ENCODE results near the gene SMNDC1.

SMNDC1 gene

DNA sequence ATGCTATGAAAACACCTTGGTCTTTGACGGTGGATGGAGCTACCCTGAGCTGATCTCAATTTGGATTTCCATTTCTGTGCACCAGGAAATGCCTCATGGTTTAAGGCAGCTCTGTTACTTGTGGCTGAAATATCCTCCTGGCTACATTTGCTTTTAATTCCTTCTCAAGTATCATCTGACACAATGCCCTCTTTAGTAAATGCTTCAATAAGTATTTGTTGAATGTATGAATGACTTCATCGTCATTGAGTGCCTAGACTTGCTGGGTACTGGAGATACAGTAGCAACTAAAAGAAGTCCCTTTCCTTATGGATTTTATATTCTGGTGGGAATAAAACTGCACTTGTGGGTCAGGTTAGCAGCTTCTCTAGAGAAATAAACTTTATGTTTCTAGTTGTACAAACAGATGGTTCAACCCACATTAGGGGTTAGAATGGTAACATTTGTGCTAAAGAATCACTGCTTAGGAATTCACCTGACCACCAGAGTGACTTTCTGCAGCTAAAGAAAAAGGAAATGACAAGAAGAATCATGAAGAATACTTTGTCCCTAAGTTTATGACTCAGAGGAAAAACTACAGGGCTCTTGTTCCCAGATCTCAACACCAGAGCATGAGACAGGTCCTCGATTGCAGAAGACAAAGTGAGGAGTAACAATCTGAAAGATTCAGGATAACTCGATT lies 21.8 kb upstream of the SMNDC1 start:
- no peak for DNase-seq

GRCh38 chr10:110324805-110325280 lies 20.1 kb upstream of the SMNDC1 start:
- DNase-seq, result no peak

DNA sequence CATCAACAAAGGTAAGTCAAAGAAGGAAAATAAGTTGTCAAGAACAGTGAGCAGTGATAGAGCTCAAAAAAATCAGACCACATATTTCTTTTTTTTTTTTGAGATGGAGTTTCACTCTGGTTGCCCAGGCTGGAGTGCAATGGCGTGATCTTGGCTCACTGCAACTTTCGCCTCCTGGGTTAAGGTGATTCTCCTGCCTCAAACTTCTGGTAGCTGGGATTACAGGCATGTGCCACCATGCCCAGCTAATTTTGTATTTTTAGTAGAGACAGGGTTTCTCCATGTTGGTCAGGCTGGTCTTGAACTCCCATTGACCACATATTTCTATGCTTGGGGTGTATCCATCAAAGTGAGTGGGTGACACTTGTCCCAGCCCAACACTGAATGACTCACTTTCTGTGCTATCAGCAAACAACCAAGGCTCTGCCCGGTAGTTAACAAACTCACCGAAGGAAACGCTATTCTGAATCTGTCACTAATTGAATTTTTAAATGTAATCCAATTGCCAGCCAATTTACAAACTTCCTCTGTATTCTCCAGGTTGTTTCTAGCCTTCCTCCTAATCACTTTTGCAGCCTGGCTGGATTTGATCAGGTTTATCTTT lies 19.6 kb upstream of the SMNDC1 start:
- DNase-seq, result no peak

DNA sequence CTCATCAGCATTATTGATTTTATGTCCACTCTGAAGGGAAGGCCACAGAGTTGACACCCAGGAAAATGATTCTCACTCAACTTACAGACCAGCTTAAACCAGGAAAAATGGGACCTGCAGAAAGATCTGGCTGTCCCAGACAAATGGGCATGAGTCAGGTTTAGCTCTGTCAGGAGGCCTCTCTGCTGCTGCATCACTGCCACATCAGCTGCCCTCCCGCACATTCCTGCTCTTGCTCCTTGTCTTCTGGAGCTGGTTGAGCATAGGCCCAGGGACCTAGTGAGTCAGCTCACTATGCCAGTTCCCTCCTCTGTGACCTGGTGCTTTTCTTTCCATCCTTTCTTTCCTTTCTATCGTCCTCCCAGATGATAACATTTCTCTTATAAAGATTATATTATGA lies 18.8 kb upstream of the SMNDC1 start:
- DNase-seq, result no peak

DNA sequence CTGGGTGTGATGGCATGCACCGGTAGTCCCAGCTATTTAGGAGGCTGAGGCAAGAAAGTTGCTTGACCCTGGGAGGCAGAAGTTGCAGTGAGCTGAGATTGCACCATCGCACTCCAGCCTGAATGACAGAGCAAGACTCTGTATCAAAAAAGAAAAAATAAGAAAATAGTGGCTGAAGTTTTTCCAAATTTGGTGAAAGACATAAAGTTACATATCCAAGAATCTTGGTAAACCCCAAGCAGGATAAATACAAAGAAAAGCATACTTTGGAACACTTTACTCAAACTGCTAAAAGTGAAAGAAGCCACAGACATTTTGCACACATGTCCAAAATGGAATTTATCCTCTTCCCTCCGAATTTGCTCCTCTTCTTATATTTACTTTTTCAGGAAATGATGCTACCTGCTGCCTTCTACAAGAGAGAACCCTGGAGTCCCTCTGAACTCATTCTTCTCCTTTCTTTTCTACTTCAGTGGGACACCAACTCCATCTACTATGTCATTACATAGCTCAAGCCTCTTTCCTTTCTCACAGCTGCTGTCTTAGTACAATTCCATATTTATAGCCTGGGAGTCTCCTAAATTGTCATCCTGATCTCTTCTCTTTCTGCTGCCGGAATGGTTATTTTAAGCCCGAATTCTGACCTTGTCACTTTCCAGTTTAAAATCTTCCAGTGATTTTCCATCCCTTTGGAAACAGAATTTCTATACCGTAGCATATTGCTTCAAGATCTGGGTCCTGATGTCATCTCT lies 17.3 kb upstream of the SMNDC1 start:
- DNase-seq, result no peak

DNA sequence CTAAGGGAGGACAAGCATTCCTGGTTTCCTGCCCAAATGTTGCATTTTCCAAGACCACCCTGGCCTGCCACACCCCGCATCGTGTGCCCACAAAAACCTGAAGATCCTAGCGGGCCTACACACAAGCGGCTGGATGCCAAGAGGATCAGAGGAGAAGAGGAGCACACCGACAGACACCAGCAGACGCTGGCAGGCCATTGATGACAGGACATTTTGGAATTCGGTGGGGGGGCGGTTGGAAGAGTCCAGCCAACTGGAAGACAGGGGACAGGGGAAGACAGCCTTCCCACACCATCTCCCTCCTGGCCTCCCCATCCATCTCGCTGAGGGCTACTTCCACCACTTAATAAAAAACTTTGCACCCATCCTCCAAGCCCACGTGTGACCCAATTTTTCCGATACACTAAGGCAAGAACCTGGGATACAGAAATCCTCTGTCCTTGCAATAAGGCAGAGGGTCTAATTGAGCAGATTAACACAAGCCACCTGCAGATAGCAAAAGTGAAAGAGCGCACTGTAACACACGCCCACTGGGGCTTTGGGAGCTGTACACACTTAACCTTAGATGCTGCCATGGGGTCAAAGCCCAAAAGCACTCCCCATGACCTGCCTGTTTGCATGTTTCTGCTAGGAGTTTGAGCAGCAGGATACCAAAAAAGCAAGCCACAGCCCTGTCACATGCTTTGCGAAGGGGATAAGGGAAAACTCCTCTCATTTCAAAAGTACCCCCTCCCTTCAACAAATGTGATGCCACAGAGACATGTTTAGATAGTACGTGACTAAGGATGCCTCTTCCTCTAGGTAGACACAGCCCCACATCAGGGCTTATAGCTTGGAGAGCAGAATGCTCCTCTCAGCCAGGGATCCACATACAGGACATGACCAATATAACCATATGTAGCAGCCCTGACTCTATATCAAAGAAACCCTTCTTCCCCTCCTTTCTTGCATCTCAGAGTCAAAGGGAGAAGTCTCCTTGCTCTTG lies 13.4 kb upstream of the SMNDC1 start:
- no peak for DNase-seq

DNA sequence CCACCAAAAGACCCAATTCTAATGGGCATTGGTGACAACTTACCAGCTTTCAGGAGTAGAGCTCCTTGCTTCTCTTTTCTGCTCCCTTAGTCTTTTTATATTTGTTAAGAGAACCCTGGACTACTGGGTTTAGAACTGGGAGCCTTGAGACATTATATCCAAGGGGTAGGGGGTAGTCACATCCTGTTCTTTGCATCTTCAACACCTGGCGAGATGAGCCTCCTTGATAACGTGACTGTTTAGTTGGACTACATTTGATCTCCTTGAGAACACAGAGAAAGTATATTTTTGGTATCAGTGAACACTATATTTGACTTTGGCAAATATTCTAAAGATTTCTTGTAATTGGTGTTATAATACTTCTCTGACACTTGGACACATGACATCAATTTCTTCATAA lies 9.0 kb upstream of the SMNDC1 start:
- no peak for DNase-seq

- DNase-seq, result no peak
Observed at GRCh38 chr10:110312206-110312605, 7.5 kb upstream of the SMNDC1 start.

GRCh38 chr10:110311357-110311949 lies 6.7 kb upstream of the SMNDC1 start:
- DNase-seq, result peak; percentile 37

GRCh38 chr10:110310741-110311140 lies 6.0 kb upstream of the SMNDC1 start:
- DNase-seq, result no peak

GRCh38 chr10:110307805-110308204 lies 3.1 kb upstream of the SMNDC1 start:
- no peak for DNase-seq

GRCh38 chr10:110306452-110306768 lies 1.7 kb upstream of the SMNDC1 start:
- no peak for DNase-seq

DNA sequence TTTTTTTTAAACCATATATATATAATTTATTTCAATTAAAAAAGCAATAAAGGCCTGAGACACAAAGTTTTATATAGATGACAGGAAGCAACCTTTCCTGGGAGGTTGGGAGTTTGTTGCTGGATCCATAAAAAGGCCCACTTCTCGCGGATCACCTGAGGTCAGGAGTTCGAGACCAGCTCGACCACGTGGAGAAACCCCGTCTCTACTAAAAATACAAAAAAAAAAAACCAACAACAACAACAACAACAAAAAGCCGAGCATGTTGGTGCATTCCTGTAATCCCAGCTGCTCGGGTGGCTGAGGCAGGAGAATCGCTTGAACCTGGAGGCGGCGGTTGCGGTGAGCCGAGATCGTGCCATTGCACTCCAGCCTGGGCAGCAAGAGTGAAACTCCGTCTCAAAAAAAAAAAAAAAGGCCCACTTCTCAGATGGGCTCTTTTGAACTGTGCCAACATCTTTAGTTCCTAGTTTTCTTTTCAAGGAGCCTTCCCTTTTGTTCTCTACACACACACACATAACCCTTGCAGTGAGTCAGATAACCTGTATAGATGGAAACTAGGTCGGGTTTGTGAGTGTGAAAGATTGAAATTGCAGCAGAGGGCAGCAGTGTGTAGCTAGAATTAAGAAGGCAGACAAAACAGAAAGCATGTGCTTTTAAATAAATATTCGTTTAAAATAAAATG lies 1.2 kb upstream of the SMNDC1 start:
- peak; percentile 67 for DNase-seq

DNA sequence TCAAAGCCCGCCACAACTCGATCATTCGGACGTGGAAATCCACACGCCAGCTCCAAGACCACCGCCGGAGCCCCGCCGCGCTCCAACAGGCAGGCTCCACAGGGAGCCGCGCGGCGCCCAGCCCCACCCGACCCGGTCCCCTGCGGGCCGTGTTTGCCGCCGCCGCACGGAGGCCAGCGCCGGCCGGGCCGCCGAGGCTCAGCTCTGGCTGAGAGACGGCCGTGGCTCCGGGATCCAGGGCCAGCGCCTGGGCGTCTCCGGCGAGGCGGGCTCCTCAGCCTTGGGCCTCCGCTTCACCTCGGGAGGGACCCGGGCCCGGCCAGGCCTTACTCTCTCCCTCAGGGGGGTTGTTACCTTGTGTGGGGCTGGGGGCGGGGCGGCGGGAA lies 333 bp downstream of the SMNDC1 start:
- DNase-seq, result no peak

DNA sequence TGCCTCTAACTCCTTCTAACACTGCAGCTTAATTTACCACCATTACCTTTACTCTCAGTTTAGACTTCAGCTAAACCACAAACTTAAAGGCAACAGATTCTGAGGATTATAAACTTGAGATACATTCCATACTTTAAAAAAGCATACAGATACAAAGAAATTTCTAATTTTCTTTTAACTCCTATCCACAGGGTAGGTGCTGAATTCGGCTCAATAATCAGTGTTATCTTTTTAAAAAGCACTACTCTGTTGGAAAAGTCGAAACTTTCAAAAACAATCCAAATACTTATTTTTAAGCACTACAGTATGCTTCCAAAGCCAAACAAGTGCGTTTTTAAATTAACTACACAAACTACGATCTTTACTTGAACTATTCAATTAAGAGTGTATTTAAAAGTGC lies 1.0 kb downstream of the SMNDC1 start:
- no peak for DNase-seq

DNA sequence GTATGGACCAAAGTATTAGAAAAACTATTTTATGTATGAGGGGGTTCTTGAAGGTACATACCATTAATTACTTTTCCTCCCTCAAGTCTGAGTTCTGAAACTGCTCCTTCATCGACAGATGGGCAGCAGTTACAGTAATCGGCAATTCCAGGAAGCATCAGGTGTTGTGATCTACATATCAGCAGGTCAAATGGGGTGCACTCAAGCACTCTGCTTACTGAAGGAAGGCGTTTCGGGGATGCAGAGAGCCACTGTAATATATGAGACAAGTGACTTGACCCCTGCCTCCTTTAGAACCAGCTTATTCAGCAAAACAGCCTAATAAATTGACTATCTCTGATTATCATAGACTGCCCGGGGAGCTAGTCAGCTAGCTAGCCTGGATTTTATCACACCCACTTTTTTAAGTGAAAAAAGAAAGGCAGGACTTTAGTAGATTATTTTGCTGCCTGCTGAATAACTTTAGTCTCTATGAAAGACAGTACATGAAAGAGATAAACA lies 4.2 kb downstream of the SMNDC1 start:
- no peak for DNase-seq

DNA sequence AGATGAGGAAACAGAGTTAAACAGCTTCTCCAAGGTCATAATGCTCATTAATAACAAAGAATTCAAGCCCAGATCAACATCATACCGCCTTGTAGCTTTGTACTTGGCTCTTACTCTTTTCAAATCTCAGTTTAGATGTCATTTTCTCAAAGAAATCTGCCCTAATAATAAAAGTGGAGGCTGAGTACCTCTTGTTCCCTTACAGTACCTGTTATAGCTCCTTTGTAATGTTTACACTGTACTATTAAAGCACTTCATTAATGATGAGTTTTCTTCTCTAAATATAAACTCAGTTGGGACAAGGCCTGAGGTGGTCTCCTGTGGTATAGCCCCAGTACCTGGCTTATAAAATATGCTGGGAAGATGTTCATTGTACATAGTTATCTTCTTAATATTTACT lies 7.8 kb downstream of the SMNDC1 start:
- no peak for DNase-seq

DNA sequence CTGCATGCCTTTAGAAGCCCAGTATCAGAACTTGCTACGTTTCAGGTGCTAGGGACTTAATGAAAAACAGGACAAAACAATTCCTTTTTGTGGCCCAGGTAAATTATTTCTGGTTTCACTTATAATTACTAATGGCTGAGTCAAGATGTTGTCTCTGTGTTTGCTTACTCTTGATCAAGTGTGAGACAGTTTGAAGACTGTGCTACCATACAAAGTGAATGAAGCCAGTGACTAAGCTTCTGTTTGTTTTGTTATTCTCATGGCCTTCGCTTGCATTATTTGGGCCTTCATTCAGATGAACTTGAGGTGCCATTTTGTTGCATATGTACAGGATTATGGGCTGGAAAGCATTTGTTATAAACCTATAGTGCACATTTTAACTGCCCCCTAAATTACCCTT lies 17.9 kb downstream of the SMNDC1 start:
- DNase-seq, result no peak

GRCh38 chr10:110285501-110285900 lies 19.2 kb downstream of the SMNDC1 start:
- no peak for DNase-seq

GRCh38 chr10:110284262-110284661 lies 20.5 kb downstream of the SMNDC1 start:
- no peak for DNase-seq

GRCh38 chr10:110279407-110279986 lies 25.2 kb downstream of the SMNDC1 start:
- DNase-seq, result peak; percentile 19
